Measurements from ENCODE around the gene CAB39. TPM values are rescaled to one million over a fixed set of nuclear protein-coding genes. Genes with fewer than 3 reads are reported as not detected.

The CAB39 gene
- total and polyA plus RNA-seq, 2 donors (not counting 1 experiment from before 2014, with no cell fraction given) = 21.7 to 75.7 TPM

- Histone ChIP-seq H3K27ac (ENCODE audit: low read length in 2 of 2) (peak overlapping the region; percentile 21 to 84), H3K27me3 (replicated peaks in 1 of 4; ENCODE audit: control extremely low read depth in 1 of 4, control insufficient read depth in 3 of 4, insufficient read depth in 4 of 4, low read length in 3 of 4) (no peaks in the 10 kb centered on the region), H3K36me3 (replicated peaks in 1 of 2; ENCODE audit: control extremely low read depth in 1 of 2, control insufficient read depth in 1 of 2, extremely low read depth in 1 of 2, insufficient read depth in 2 of 2, low read length in 1 of 2) (no peaks in the 10 kb centered on the region), H3K79me2 (ENCODE audit: control insufficient read depth, insufficient read depth, low read length) (peaks cover 55% of the 10 kb centered on the region), H3K9ac (ENCODE audit: low read length) (peak overlapping the region; percentile 74), H3K4me1 (ENCODE audit: control insufficient read depth in 2 of 2, insufficient read depth in 2 of 2, low read length in 2 of 2) (peaks cover 46% of the 10 kb centered on the region in 2 donors), H3K4me3 (ENCODE audit: control extremely low read depth in 1 of 5, extremely low read depth in 1 of 5, insufficient read depth in 1 of 5, low read depth in 2 of 5, low read length in 4 of 5) (peak overlapping the region; percentile 68 to 89 (median 78)), H3K4me2 (replicated peaks; ENCODE audit: low read depth, low read length, poor library complexity, severe bottlenecking) (peak overlapping the region; percentile 91), H3K9me3 (ENCODE audit: control extremely low read depth in 1 of 3, control insufficient read depth in 2 of 3, insufficient read depth in 1 of 3, low read length in 2 of 3) (no peaks in the 10 kb centered on the region), H4K20me1 (ENCODE audit: control insufficient read depth, insufficient read depth, low read length, poor library complexity, severe bottlenecking) (peaks cover 43% of the 10 kb centered on the region), H2AFZ (ENCODE audit: insufficient read depth, low read depth, low read length, poor library complexity, severe bottlenecking) (peak overlapping the region; percentile 75)
- ATAC-seq (ENCODE audit: low read depth) (no peak), DNase-seq (peak; percentile 46)
- no peak for TF ChIP-seq EZH2 (IDR thresholded peaks at IDR 0.05; ENCODE audit: borderline replicate concordance, insufficient read depth, low read depth, low read length, poor library complexity, severe bottlenecking)
- TF ChIP-seq CTCF (IDR thresholded peaks at IDR 0.05) = no peak
- Mint-ChIP-seq H3K9me3 (ENCODE audit: insufficient read depth) (no peaks in the 10 kb centered on the region), H3K27me3 (no peaks in the 10 kb centered on the region), H3K4me3 (peak overlapping the region; percentile 93), H3K27ac (peak overlapping the region; percentile 94), H3K4me1 (peaks cover 57% of the 10 kb centered on the region)
- ChIA-PET POLR2A (interaction anchor here (0.6 to 1.1 kb wide), 5 partner anchors 10 to 600 kb away, joined by 3 to 5 read pairs (median 3); no protein-coding TSS in a partner anchor), CTCF (interaction anchor here (0.6 to 2.0 kb wide), 11 partner anchors 9 to 912 kb away, joined by 3 to 13 read pairs (median 3); partner anchors contain the start of gene SP140L)
- under 1% methylated on average over 62 of the region's 62 CpGs for WGBS (ENCODE audit: insufficient coverage)
- intact Hi-C loops (cut with micrococcal nuclease) = loop anchor here (1.0 to 5.0 kb wide), 11 partner anchors 51 to 791 kb away; partner anchors contain the start of genes FBXO36, PSMD1, SLC16A14 and SP140
Measured at GRCh38 chr2:230713331-230714135, 891 bp downstream of the CAB39 start.

Measured in B cell (primary cell).